Measurements from ENCODE around the gene SLC12A7. TPM values are rescaled to one million over a fixed set of nuclear protein-coding genes. Genes with fewer than 3 reads are reported as not detected.

Gene SLC12A7
- total RNA-seq, 1 donor from 2014 or later = 49.5 TPM

DNA sequence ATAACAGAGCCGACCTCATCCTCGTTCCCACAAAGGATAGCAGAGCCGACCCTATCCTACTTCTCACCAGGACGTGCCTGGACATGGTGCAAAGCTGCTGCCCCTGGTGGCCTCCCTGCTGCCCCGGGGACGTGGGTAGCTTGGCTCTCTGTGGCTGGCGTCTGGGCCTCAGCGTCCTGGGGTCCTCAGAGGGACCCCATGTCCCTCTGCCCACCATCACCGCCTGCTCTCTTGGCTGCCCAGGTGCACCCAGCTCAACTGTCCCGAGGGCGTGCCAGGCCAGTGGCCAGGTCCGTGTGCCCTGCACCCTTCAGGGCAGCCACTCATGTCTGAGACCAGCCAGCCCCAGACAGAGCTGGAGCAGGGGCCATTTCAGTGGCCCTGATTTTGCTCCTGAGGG lies 94.8 kb downstream of the SLC12A7 start:
- DNase-seq (peak; percentile 21), ATAC-seq (no peak)
- H3K9me3 ChIP-seq = no peaks in the 10 kb centered on the region
- peaks cover 9% of the 10 kb centered on the region for H3K4me1 ChIP-seq
- no peak overlapping the region for H3K4me3 ChIP-seq
- no peaks in the 10 kb centered on the region for H3K36me3 ChIP-seq
- H3K27me3 ChIP-seq (ENCODE audit: low read depth) = peaks cover 5% of the 10 kb centered on the region
- no peak overlapping the region for H3K27ac ChIP-seq
- intact Hi-C loops (cut with DNase I) = no loop called here
- TF ChIP-seq, protein P1, sequence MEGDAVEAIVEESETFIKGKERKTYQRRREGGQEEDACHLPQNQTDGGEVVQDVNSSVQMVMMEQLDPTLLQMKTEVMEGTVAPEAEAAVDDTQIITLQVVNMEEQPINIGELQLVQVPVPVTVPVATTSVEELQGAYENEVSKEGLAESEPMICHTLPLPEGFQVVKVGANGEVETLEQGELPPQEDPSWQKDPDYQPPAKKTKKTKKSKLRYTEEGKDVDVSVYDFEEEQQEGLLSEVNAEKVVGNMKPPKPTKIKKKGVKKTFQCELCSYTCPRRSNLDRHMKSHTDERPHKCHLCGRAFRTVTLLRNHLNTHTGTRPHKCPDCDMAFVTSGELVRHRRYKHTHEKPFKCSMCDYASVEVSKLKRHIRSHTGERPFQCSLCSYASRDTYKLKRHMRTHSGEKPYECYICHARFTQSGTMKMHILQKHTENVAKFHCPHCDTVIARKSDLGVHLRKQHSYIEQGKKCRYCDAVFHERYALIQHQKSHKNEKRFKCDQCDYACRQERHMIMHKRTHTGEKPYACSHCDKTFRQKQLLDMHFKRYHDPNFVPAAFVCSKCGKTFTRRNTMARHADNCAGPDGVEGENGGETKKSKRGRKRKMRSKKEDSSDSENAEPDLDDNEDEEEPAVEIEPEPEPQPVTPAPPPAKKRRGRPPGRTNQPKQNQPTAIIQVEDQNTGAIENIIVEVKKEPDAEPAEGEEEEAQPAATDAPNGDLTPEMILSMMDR (IDR thresholded peaks at IDR 0.05) = no peak

DNA sequence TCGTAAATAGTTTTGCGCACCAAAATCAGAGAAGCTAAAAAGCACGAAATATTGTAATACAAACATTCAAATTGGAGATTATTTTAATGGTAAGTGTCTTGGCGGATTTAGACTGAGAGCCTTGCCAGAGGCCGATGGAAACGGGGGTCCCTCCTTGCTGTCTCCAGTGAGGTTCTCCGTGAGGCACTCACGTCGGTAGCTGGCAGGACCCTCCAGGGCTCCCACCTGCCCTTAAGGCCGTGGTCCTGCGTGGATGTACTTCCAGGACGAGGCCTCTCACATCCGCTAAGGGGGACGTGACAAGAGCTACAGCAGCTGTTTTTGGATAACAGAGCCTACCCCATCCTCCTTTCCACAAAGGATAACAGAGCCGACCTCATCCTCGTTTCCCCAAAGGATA lies 95.4 kb downstream of the SLC12A7 start:
- no peaks in the 10 kb centered on the region for H3K36me3 ChIP-seq
- DNase-seq = no peak
- H3K4me1 ChIP-seq = peaks cover 9% of the 10 kb centered on the region
- no peak overlapping the region for H3K4me3 ChIP-seq
- ATAC-seq = no peak
- no peaks in the 10 kb centered on the region for H3K9me3 ChIP-seq
- TF ChIP-seq, protein P1 (IDR thresholded peaks at IDR 0.05) = no peak
- H3K27ac ChIP-seq = no peak overlapping the region
- intact Hi-C loops (cut with DNase I) = no loop called here
- H3K27me3 ChIP-seq (ENCODE audit: low read depth) = peaks cover 11% of the 10 kb centered on the region

DNA sequence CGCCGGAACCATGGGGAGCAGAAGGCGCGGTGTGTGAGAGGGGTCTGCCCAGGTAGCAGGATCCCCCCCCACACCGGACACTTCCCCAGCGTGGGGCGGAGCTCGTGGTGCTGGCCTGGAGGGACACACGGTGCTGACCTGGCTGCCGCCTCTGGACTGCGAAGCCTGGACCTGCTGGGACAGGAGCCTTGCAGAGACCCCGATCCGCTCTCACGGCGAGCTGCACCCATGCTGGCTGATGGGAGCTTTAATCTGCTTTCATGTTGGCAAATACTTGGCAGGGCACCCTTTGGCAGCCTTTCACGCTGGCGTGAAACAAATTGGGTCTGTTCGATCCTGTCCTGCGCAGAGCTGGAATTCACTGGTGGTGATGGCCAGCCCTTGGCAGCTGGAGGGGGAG lies 95.8 kb downstream of the SLC12A7 start:
- H3K9me3 ChIP-seq = no peaks in the 10 kb centered on the region
- intact Hi-C loops (cut with DNase I) = no loop called here
- H3K27ac ChIP-seq = no peak overlapping the region
- DNase-seq (no peak), ATAC-seq (no peak)
- peaks cover 15% of the 10 kb centered on the region for H3K27me3 ChIP-seq (ENCODE audit: low read depth)
- peaks cover 9% of the 10 kb centered on the region for H3K4me1 ChIP-seq
- H3K36me3 ChIP-seq = no peaks in the 10 kb centered on the region
- TF ChIP-seq, protein P1 (IDR thresholded peaks at IDR 0.05) = no peak
- H3K4me3 ChIP-seq = no peak overlapping the region

DNA sequence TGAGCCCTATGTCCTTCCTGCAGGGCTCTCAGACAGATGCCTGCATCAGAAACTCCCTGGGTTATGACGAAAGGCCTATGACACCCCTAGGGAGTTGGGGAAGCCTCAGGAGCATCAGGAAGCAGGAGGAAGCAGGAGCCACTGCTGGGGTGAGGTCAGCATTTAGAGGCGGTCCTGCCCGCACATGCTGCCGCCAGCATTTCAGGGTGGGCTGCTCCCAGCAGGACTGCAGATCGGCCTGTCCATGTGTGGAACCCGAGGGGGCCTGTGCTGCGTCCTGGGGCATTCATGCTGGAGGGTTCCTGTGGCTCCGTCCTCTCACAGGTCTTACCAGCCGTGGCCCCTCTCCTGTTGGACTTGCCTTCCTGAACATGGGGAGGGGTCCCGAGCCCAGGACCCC lies 96.4 kb downstream of the SLC12A7 start:
- Histone ChIP-seq H3K36me3 (no peaks in the 10 kb centered on the region), H3K4me3 (no peak overlapping the region), H3K27ac (no peak overlapping the region), H3K27me3 (ENCODE audit: low read depth) (peaks cover 20% of the 10 kb centered on the region), H3K9me3 (no peaks in the 10 kb centered on the region), H3K4me1 (peaks cover 9% of the 10 kb centered on the region)
- no peak for DNase-seq
- TF ChIP-seq, protein P1 (IDR thresholded peaks at IDR 0.05) = no peak
- no peak for ATAC-seq
- intact Hi-C loops (cut with DNase I) = no loop called here

DNA sequence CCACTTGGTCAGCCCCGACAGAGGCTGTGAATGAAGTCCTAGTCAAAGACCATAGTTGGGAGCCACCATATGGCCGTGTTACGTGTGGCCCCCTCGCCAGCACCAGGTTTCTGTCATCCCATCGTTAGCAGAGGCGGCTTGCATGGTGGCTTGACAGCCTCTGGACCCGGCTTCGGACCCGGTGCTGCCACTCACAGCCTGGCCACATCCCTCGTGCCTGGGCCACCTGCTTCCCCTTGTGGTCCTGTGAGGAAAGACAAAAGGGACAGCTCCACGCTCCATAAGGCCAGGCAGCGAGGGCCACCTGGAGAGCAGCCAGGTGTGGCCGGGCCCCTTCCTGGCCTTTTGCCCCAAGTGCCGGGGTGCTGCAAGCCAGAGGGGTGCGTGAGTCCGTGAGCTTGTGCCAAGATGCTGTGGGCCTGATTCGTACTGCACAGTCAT lies 97.1 kb downstream of the SLC12A7 start:
- DNase-seq = no peak
- no peak overlapping the region for H3K27ac ChIP-seq

More for the DNA sequence above, 97.1 kb downstream of the SLC12A7 start:
- TF ChIP-seq, protein P1 (IDR thresholded peaks at IDR 0.05) = no peak
- intact Hi-C loops (cut with DNase I) = no loop called here
- no peak for ATAC-seq
- H3K9me3 ChIP-seq = no peaks in the 10 kb centered on the region
- H3K4me1 ChIP-seq = peaks cover 14% of the 10 kb centered on the region
- H3K4me3 ChIP-seq = no peak overlapping the region
- no peaks in the 10 kb centered on the region for H3K36me3 ChIP-seq
- peaks cover 27% of the 10 kb centered on the region for H3K27me3 ChIP-seq (ENCODE audit: low read depth)
